ENCODE results near the gene VGLL1. TPM values are rescaled to one million over a fixed set of nuclear protein-coding genes. Genes with fewer than 3 reads are reported as not detected.

The VGLL1 gene
- polyA plus RNA-seq, 3 donors: 0.15 TPM; not detected in 2

- H3K27ac ChIP-seq (ENCODE audit: low read depth, low read length): no peak overlapping the region
- 59 to 83% (median 82%) methylated on average over 7 of the region's 7 CpGs for WGBS, 3 donors
Measured at GRCh38 chrX:136542281-136542680, 10.3 kb downstream of the VGLL1 start.

GRCh38 chrX:136546371-136546781, 14.4 kb downstream of the VGLL1 start:
- H3K27ac ChIP-seq (ENCODE audit: low read depth, low read length): no peak overlapping the region
- WGBS, 3 donors: 79 to 96% (median 88%) methylated on average over 3 of the region's 3 CpGs

- 71 to 90% (median 78%) methylated on average over 5 of the region's 5 CpGs for WGBS, 3 donors
- no peak overlapping the region for H3K27ac ChIP-seq (ENCODE audit: low read depth, low read length)
Measured at GRCh38 chrX:136549226-136549625, 17.2 kb downstream of the VGLL1 start.

- 68 to 95% (median 89%) methylated on average over 1 of the region's 1 CpG for WGBS, 3 donors
- no peak overlapping the region for H3K27ac ChIP-seq (ENCODE audit: low read depth, low read length)
Measured at GRCh38 chrX:136551410-136551809, 19.4 kb downstream of the VGLL1 start.

GRCh38 chrX:136555694-136556093, 23.7 kb downstream of the VGLL1 start:
- 50 to 81% (median 68%) methylated on average over 2 of the region's 2 CpGs for WGBS, 3 donors
- H3K27ac ChIP-seq (ENCODE audit: low read depth, low read length): no peak overlapping the region

DNA sequence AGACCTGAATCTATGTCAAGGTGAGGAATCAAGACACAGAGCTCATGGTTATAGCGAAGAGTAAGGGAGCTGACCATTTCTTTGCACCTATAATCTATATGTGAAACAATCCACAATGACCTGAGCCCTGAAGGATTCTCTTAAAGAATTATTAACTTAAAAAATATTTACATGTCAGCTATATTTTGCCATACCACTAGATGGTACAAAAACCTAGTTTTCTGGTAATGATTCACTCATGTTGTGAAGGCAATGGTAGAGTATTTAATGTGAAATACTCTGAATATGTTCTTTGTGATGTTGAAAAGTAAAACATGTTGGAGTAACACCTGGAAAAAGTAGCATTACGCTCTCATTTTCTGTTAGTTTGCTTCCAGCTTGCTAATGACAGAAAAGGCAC, 40.0 kb downstream of the VGLL1 start:
- WGBS, 3 donors: 73 to 95% (median 74%) methylated on average over 2 of the region's 2 CpGs
- H3K27ac ChIP-seq (ENCODE audit: low read depth, low read length): no peak overlapping the region

DNA sequence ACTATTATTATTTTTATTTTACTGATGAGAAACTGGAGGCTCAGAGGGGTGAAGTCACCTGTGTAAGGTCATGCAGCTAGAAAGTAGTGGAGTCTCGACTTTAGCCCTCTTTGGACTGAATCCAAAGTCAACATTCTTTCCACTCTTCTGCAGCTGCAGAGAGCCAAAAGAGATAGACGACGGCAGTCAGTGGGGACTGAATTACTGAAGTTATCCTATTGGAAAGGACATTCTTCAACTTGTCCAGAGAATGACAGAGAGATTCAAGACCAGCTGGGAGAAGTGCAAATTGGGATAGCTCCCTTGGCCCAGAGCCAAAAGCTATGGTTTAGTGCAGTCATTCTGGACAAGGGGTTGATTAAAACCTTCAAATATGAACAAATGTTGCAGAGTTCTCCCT, 42.5 kb downstream of the VGLL1 start:
- 5 to 38% (median 21%) methylated on average over 3 of the region's 3 CpGs for WGBS, 3 donors
- no peak overlapping the region for H3K27ac ChIP-seq (ENCODE audit: low read depth, low read length)

- WGBS, 3 donors: 2 to 4% (median 3%) methylated on average over 6 of the region's 6 CpGs
- H3K27ac ChIP-seq (ENCODE audit: low read depth, low read length): no peak overlapping the region
Measured at GRCh38 chrX:136577552-136577951, 45.5 kb downstream of the VGLL1 start.

DNA sequence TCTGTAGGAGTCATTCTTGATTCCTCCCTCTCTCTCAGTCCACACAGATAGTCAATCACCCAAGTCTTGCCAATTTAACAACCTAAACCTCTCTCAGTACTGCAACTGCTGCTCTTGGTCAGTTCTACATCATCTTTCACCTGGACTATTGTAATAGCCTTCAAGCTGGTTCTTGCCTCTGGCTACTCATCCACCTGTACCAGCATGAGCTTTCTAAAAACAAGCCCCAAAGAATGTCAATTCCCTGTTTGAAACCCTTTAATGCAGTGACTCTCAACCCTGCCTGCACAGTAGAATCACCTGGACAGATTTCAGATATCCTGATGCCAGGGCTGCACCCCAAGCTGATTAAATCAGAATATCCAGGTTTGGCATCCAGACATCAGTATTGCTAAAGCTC, 48.3 kb downstream of the VGLL1 start:
- no peak overlapping the region for H3K27ac ChIP-seq (ENCODE audit: low read depth, low read length)

- 65 to 86% (median 83%) methylated on average over 3 of the region's 3 CpGs for WGBS, 3 donors
- no peak overlapping the region for H3K27ac ChIP-seq (ENCODE audit: low read depth, low read length)
Measured at GRCh38 chrX:136582624-136583023, 50.6 kb downstream of the VGLL1 start.

DNA sequence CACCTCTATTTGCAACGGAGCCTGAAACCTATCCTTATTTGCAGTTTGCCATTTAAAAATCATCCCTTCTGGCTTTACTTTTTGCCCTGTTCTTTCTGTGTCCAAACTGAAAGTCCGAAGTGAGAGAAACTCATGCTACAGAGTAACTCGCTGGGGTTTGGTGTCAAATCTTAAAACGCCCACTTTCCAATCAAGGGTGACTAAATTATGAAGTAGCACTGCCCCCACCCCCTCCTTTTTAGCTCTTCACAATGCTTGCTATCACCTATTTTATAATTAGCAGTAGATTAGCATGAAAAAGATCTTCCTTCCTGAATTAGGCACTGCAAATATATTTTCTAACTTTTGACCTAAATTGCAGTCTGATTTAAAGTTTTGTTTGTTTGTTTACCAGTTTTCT, 52.5 kb downstream of the VGLL1 start:
- WGBS, 3 donors: 62 to 78% (median 67%) methylated on average over 4 of the region's 4 CpGs
- H3K27ac ChIP-seq (ENCODE audit: low read depth, low read length): no peak overlapping the region

DNA sequence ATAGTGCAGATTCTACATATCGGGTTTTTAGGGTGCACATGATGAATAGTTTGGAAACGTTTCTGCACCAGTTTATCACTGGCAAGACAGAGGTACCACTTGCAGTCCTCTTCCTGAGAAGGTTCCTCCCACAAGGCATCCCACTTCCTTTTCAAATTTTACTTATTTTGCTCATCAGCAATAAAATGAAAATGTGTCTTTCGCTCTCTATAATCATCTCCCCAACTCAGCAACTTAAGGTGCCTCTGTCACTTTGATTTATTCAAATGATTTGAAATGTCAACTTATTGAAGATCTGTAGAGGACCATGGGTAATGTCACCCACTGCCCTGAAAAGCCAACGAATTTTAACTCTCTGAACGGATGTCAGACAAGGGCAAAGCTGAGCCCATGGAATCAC, 53.2 kb downstream of the VGLL1 start:
- H3K27ac ChIP-seq (ENCODE audit: low read depth, low read length): no peak overlapping the region
- 52 to 62% (median 53%) methylated on average over 5 of the region's 5 CpGs for WGBS, 3 donors

GRCh38 chrX:136585960-136586359, 53.9 kb downstream of the VGLL1 start:
- no peak overlapping the region for H3K27ac ChIP-seq (ENCODE audit: low read depth, low read length)
- WGBS, 3 donors: 50 to 84% (median 64%) methylated on average over 3 of the region's 3 CpGs

DNA sequence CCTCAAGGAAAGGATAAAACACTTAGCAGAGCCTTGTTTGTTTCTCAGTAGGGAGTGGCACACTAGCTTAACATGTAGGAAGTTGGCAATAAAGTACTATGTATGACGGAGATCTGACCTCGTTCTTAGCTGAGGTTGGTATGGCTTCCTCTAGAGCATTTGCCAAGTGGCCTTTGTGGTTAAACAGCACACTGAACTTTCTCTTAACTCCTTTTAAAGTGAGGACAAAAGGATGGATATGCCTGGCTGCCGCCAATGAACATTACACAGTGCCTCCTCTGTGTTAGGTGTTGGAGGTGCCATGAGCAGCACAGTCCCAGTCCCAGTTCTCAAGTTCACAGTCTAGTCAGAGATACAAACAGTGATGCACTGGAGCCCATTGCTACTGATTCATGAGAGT, 54.4 kb downstream of the VGLL1 start:
- H3K27ac ChIP-seq (ENCODE audit: low read depth, low read length): no peak overlapping the region
- WGBS, 3 donors: 25 to 51% (median 36%) methylated on average over 3 of the region's 3 CpGs

DNA sequence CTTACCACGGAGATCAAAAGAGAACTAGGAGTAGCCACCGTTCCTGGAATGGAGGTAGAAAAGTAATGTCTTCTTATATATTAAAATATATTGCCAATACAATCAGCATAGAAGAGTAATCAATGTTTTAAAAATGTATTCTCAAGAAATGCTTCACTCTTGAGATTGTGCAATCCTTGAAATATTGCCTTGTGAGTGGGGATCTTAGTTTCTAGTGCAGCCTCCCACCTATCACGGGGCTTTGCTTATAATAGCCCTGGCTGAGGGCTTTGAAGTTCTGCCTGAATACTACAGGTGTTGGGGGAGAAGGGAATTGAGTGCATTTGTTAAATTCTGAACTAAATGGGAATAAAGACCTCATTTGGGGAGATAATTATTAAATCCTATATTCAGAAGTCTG, 55.5 kb downstream of the VGLL1 start:
- no peak overlapping the region for H3K27ac ChIP-seq (ENCODE audit: low read depth, low read length)
- 52 to 57% (median 55%) methylated on average over 3 of the region's 3 CpGs for WGBS, 3 donors

DNA sequence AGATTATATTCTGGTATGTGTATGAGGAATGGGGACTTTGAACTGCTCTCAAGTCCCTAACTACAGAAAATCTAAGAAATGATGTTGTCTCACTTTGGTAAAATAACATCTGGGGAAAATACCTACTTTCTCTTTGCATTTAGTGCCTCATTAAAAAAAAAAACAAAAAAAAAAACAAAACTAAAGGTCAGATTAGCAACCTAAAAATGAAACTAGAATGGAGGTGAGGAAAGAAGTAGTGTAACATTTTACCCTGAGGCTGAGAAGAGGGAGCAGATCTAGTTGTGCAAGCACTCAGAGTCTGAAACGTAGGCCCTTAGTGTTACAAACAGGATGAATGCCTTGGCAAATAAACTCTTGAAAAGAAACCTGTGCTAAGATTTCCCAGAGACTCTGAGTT, 56.0 kb downstream of the VGLL1 start:
- 30 to 50% (median 47%) methylated on average over 1 of the region's 1 CpG for WGBS, 3 donors
- H3K27ac ChIP-seq (ENCODE audit: low read depth, low read length): no peak overlapping the region

DNA sequence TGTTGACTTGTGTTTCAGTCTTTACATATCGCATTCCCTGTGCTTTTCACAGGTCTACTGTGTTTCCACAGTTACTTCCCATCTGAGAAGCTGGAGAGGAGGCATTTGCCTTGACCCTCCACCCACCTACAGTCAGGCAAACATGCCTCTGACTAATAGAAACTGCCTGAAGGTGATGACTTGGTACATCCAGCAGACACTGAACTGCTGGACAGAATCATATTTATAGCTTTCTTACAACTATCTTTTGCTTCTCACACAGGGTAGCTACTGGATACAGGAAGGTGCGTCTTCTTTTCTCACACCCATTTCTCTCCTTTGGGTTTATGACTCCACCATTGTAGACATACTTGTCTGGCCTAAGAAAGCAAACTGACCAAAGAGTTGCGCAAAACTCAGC, 58.0 kb downstream of the VGLL1 start:
- WGBS, 3 donors: 80 to 95% (median 87%) methylated on average over 3 of the region's 3 CpGs
- H3K27ac ChIP-seq (ENCODE audit: low read depth, low read length): no peak overlapping the region

DNA sequence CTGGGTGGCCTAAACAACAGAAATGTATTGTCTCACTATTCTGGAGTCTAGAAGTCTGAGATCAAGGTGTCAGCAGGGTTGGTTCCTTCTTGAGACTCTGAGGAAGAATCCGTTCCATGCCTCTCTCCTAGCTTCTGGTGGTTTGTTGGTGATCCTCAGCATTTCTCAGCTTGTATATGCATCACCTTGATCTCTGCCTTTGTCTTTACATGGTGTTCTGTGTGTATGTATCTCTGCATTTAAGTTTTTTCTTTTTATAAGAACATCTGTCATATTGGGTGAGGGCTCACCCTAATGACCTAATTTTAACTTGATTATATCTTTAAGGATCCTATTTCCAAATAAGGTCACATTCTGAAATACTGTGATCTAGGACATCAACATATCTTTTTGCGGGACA, 65.3 kb downstream of the VGLL1 start:
- WGBS, 3 donors: 82 to 97% (median 84%) methylated on average over 2 of the region's 2 CpGs
- no peak overlapping the region for H3K27ac ChIP-seq (ENCODE audit: low read depth, low read length)

DNA sequence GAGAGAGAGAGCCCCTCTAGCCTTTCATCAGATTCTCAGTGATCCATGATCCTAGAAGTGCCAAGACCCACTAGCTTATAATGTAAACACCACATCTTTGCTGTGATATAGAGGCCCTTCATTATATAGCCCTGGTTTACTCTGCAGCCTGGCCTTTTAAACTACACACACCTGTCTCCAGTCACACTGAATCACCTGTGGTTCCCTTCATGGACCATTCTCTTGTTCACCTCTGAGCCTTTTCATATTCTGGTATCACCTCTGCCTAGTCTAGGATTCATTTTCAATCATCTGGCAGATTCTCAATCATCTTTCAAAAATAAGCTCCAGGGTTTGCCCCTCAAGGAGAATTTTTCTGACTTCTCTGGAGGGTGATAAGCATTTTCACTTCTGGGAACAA, 65.9 kb downstream of the VGLL1 start:
- H3K27ac ChIP-seq (ENCODE audit: low read depth, low read length): no peak overlapping the region

GRCh38 chrX:136598631-136599030, 66.6 kb downstream of the VGLL1 start:
- H3K27ac ChIP-seq (ENCODE audit: low read depth, low read length): no peak overlapping the region
- 54 to 78% (median 61%) methylated on average over 4 to 8 of the region's 8 CpGs for WGBS, 3 donors

DNA sequence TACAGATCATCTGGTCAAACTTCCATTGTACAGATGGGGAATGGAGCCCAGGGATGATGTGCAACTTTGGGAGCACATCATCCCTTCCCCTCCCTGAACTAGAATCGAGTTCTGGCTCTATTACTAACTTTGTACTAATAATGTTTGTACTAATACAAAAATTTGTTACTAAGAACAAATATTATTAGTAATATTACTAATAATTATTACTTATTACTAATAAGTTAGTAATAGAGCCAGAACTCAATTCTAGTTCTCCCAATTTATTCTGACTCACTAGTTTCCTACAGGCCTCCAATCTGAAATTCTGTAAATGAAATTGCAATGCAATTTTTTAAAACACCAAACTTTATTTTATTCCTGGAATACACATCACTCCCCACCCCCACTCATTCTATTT, 68.0 kb downstream of the VGLL1 start:
- no peak overlapping the region for H3K27ac ChIP-seq (ENCODE audit: low read depth, low read length)
- WGBS, 3 donors: 45 to 88% (median 55%) methylated on average over 1 of the region's 1 CpG
